ENCODE data around the gene C6orf136. TPM values are rescaled to one million over a fixed set of nuclear protein-coding genes. Genes with fewer than 3 reads are reported as not detected.

C6orf136 gene
- total and polyA plus RNA-seq, 4 donors, result 2.0 to 12.0 (median 9.8) TPM

- Histone ChIP-seq H3K27ac (ENCODE audit: low read depth in 1 of 2, low read length in 2 of 2) (peak within 1 kb of the TSS; percentile 69 to 91), H3K36me3 (ENCODE audit: control insufficient read depth in 4 of 4, insufficient read depth in 3 of 4, low read depth in 1 of 4, low read length in 3 of 4) (peaks cover 13 to 43% (median 28%) of the 10 kb centered on the region in 4 donors), H3K27me3 (ENCODE audit: control insufficient read depth in 4 of 4, insufficient read depth in 4 of 4, low read length in 3 of 4) (no peaks in the 10 kb centered on the region), H3K9me3 (ENCODE audit: control insufficient read depth in 4 of 4, low read length in 3 of 4) (no peaks in the 10 kb centered on the region), H3K4me1 (ENCODE audit: control insufficient read depth in 4 of 4, insufficient read depth in 4 of 4, low read length in 3 of 4) (peaks cover 1 to 20% (median 12%) of the 10 kb centered on the region in 4 donors), H3K4me3 (ENCODE audit: low read depth in 1 of 3, low read length in 3 of 3) (peak within 1 kb of the TSS; percentile 60 to 83 (median 61)), H3K9ac (ENCODE audit: low read depth in 1 of 2, low read length in 2 of 2) (peak within 1 kb of the TSS; percentile 64 to 84)
- TF ChIP-seq GABPA (IDR thresholded peaks at IDR 0.05 in 1 of 2, conservative IDR thresholded peaks at IDR 0.05 in 1 of 2) (peak; percentile 73 to 91), ZBTB33 (IDR thresholded peaks at IDR 0.05) (no peak), FOXA1 (IDR thresholded peaks at IDR 0.05) (no peak), RAD21 (IDR thresholded peaks at IDR 0.05) (peak; percentile 24 to 54), TAF1 (conservative IDR thresholded peaks at IDR 0.05) (no peak), EGR1 (IDR thresholded peaks at IDR 0.05; ENCODE audit: low read depth in 2 of 2) (no peak), SP1 (IDR thresholded peaks at IDR 0.05) (peak; percentile 62), JUND (IDR thresholded peaks at IDR 0.05) (no peak), RXRA (IDR thresholded peaks at IDR 0.05) (peak; percentile 40 to 78), REST (IDR thresholded peaks at IDR 0.05) (no peak), NR2F2 (IDR thresholded peaks at IDR 0.05) (peak; percentile 93), HNF4A (conservative IDR thresholded peaks at IDR 0.05) (peak; percentile 59 to 73), YY1 (IDR thresholded peaks at IDR 0.05) (peak; percentile 38), MAX (IDR thresholded peaks at IDR 0.05) (no peak), HNF4G (IDR thresholded peaks at IDR 0.05) (peak; percentile 72), CTCF (IDR thresholded peaks at IDR 0.05; ENCODE audit: low read depth, low read length, missing input control) (peak; percentile 22)
- 5% methylated on average over 36 of the region's 36 CpGs for WGBS
- DNase-seq (ENCODE audit: low spot score), result peak; percentile 88
Measured at GRCh38 chr6:30626484-30627366, 20.2 kb upstream of the C6orf136 start, which contains the start of gene ATAT1. Gene ATAT1 (plus strand): TSS chr6:30626874.
